ENCODE measurements around the gene CYBRD1.

DNA sequence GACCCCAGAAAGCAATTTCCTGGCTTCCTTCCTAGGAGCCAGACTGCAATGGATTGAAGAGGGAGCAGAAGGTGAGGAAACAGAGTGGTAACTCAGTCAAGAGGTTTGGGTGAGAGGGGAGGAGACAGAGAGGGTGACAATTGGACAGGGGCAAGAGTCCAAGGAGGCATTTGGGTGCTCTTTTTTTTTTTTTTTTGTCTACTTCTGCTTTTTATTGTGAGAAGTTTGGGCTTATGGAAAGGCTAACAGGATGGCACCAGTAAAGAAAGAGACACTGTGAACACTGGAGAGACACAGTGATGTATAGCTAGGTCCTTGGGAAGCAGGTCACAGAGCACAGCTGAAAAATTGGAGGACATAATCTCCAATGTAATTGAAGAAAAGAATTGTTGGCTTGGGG is 25.0 kb downstream of the CYBRD1 start:
- TF ChIP-seq, protein P1, sequence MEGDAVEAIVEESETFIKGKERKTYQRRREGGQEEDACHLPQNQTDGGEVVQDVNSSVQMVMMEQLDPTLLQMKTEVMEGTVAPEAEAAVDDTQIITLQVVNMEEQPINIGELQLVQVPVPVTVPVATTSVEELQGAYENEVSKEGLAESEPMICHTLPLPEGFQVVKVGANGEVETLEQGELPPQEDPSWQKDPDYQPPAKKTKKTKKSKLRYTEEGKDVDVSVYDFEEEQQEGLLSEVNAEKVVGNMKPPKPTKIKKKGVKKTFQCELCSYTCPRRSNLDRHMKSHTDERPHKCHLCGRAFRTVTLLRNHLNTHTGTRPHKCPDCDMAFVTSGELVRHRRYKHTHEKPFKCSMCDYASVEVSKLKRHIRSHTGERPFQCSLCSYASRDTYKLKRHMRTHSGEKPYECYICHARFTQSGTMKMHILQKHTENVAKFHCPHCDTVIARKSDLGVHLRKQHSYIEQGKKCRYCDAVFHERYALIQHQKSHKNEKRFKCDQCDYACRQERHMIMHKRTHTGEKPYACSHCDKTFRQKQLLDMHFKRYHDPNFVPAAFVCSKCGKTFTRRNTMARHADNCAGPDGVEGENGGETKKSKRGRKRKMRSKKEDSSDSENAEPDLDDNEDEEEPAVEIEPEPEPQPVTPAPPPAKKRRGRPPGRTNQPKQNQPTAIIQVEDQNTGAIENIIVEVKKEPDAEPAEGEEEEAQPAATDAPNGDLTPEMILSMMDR (IDR thresholded peaks at IDR 0.05) = no peak
- TF ChIP-seq POLR2A (IDR thresholded peaks at IDR 0.05) (no peak), POLR2AphosphoS5 (IDR thresholded peaks at IDR 0.05; ENCODE audit: insufficient read depth in 1 of 2, low read depth in 1 of 2) (no peak)
